GM18873 (cell line): ENCODE measurements around the gene ARHGAP26.

Source experiments
- ATAC-seq: cut with Tn5 transposase; IDR thresholded peaks from one replicate; pipeline ENCODE4 v1.9.1; 2021; ENCODE audit warnings: mild to moderate bottlenecking, moderate library complexity, moderate number of reproducible peaks; ENCODE audit not compliant: unreplicated experiment, low FRiP score

ARHGAP26 gene, protein sequence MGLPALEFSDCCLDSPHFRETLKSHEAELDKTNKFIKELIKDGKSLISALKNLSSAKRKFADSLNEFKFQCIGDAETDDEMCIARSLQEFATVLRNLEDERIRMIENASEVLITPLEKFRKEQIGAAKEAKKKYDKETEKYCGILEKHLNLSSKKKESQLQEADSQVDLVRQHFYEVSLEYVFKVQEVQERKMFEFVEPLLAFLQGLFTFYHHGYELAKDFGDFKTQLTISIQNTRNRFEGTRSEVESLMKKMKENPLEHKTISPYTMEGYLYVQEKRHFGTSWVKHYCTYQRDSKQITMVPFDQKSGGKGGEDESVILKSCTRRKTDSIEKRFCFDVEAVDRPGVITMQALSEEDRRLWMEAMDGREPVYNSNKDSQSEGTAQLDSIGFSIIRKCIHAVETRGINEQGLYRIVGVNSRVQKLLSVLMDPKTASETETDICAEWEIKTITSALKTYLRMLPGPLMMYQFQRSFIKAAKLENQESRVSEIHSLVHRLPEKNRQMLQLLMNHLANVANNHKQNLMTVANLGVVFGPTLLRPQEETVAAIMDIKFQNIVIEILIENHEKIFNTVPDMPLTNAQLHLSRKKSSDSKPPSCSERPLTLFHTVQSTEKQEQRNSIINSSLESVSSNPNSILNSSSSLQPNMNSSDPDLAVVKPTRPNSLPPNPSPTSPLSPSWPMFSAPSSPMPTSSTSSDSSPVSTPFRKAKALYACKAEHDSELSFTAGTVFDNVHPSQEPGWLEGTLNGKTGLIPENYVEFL

DNA sequence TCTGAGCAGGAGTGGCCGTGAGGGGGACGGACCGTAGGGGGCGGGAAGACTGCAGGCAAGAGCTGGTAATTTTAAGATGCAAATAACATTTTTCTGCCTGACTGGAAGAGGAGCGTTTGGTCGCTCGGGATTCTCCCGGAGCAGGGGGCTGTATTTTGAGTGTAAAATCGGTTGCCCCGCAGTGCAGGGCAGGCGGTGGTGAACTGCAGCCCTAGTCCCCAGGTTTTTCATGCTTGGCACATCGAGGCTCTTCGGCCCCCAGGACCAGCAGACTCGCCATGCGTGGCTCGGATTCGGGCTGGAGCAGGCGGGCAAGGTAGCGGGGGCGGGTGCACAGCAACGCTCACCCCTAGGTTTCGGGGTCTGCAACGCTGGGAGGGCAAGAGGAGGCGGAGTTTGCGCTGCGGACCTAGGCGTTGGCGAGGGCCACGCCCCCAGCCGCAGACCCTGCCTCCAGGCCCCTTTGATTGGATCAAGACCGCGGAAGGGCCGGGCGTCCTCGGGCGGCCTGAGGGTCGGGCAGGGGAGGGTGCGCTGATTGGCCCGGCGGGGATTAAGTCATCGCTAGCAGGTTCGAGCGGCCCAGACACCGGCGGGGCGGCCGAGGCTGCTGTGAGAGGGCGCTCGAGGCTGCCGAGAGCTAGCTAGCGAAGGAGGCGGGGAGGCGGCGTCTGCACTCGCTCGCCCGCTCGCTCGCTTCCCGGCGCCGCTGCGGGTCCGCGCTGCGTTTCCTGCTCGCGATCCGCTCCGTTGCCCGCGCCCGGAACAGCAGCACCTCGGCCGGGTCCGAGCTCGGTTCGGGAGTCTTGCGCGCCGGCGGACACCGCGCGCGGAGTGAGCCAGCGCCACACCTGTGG is at the start of gene ARHGAP26:
Gene ARHGAP26 (plus strand): TSS at position 585 of the 857 bp plus-strand sequence. CDS start 385 bp downstream, outside the sequence.
- peak; percentile 96 for ATAC-seq

DNA sequence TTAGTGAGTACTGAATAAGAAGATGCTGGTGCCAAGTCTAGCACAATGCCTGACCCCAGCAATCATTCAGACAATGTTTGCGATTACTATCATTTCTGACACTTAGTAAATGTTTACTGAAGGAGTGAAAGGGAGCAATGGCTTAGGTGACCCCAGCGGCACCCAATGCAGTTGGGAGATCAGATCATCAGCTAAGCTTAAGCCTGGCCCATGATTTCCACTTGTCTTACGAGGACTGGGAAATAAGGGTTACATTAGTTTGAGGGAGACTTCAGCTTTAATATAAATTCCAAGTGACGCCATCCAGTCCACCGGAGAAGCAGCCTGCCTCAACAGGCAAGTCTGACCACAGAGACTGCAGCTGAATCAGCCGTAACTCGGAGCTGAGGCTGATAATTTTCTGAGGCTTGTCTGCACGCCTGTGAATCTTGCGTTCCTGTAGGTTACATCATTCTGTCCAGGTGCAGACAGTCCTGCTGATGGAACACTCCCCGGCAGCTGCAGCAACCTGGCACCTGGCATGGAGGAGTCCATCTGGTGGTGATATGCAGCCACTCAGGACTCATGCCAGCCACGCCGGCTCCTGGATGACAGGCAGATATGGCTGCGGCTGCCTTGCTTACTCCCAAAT is 49.4 kb upstream of the ARHGAP26 start:
- ATAC-seq, result no peak

DNA sequence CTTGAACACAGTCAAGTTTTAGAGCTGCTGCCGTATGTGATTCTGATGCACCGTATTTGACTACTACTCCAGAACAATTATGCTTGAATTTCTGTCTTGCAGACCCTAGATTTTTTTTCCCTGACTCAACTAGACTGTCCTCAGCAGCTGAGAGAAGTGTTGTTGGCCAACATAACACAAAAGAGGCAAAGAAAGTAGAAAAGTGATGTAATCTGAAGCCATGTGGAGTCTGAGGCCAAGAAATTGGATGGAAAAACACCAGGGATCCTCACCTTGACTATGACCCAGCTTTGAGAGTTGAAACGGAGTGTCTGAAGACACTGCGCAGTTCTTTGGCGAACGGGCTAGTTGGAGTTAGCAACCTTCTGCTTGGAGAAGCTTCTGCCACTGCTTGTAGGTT is 48.0 kb upstream of the ARHGAP26 start:
- no peak for ATAC-seq

DNA sequence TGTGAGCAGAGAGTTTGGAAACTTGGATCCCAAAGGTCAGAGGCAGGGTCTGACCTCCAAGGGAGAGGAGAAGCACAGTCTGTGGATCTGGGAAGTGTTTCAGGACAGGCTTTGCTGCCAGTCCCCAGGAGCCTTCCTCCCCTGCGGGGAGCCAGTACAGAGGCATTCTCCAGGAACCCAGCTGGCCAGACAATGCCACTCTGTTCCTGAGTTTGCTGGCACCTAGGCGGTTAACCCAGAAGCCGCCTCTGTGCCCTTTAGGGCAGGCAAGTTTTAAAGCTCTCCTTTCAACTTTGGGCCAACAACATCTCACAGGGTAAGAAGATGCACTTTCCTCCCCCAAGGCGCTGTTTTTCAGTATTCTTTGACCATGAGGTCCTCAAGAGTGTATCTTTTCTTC is 47.3 kb upstream of the ARHGAP26 start:
- no peak for ATAC-seq

DNA sequence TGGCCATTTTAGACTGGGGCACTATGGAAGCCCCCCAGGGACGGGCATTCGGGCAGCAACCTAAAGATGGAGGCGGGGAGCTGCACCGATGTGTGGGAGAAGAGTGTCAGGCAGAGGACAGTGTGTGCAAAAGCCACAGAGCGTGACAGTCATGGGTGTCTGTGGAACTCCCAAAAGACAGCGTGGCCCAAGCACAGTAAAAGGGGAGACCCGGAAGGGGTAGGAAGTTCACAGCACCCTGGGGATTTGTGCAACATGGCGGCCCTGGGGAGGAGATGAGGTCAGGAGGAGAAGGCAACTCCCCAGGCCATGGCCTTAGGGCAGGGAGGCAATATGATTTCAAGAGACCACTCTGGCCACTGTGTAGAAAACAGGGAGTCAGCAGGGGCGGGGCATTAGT is 45.4 kb upstream of the ARHGAP26 start:
- ATAC-seq, result no peak

DNA sequence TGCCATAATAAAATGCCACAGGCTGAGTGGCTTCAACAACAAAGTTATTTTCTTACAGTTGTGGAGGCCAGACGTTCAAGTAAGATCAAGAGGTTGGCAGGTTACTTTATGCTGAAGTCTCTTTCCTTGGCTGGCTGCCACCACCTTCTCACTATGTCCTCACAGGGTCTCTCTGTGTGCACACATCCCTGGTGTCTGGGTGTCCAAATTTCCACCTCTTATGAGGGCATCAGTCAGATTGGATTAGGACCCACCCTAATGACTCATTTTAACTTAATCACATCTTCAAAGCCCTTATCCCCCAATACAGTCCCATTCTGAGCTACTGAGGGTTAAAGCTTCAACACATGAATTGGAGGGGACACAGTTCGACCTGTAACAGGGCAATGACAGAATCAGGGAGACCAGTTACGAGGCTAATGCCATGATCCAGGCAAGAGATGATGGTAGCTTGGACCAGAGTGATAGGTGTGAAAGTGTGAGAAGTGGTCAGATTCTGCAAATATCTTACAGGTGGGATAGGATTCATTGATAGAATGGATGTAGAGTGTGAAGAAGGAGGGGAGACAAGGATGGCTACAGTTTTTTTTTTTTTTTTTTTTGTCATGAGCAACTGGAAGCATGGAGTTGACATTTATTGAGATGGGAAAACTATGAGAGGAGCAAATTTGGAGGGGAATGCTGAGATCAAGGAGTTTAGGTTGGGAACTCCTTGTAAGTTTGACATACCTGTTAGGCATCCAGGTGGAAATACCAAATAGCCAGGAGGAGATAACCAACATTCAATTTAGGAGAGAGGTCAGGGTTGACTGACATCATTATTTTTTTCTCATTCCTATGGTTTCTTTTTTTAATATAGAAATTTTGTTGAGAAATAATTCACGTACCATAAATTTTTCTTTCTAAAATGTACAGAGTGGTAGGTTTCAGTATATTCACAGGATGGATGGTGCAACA is 44.7 kb upstream of the ARHGAP26 start:
- no peak for ATAC-seq

DNA sequence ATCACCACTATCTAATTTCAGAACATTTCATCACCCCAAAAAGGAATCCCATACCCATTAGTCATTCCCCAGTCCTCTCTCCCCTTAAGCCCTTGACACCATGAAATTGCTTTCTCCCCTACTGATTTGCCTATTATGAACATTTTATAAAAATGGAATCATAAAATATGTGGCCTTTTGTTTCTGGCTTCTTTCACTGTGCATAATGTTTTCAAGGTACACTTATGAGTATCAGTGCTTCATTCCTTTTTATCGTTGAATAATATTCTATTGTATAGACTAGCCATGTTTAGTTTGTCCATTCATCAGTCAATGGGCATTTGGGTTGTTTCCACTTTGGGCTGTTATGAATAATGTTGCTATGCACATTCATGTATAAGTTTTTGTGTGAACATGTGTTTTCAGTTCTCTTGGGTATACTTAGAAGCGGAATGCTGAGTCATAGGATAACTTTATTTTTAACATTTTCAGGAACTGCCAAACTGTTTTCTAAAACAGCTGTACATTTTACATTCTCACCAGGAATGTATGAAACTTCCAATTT is 43.9 kb upstream of the ARHGAP26 start:
- ATAC-seq, result no peak

DNA sequence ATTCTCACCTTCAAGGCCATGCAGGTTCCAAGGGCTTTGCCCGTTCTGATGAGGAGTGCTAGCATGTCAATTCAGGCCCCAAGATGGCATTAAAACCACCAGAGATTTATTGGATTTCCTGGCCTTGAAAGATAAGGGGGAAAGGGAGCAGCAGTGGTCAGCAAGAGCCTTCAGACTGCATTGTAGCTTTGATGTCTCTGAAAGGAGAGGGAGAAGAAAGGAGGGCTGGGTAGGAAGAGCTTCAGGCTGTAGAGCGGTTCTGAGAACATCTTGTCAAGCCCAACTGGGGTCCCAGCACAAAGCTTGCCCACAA is 42.5 kb upstream of the ARHGAP26 start:
- ATAC-seq, result no peak

DNA sequence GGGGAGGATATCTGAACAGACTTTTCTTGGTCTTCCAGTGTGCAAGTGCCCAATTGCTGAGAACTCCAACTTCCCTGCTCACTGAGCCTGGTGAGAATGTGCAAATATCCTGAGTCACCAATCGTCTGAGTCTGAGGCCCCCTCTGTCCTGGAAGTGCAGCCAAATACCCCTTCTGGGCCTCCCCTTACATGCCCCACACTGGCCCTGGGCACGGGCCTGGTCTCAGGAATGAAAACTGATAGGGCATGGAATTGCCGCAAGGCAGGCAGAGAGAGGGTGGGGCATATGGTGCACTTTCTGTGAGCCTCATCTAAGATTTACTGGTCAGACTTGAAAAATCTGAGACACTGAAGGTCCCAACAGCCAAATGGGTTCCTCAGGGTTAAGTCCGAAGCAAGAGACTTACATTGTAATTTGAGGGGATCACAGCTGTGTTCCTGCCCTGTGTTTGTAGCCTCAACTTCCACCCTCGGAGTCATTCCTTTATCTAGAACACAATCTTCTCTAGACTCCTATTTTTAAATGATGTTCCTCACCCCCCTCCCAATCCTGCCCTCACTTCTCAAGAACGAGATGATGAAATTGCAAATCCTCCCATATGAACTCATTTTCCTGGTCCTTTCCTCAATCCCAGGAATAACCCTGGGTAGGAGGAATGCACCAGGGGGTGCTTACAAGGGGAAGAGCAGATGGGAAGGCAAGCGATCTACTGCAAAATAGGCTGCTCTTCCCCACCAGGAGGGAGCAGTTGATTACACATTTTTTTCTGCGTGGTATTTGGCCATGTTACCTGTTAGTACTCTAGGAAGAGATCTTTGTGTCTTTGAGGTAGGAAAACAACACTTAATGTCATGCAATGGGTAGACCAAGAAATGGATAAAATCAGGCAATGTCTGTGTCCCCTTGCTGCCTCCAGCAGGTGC is 34.6 kb upstream of the ARHGAP26 start:
- no peak for ATAC-seq

DNA sequence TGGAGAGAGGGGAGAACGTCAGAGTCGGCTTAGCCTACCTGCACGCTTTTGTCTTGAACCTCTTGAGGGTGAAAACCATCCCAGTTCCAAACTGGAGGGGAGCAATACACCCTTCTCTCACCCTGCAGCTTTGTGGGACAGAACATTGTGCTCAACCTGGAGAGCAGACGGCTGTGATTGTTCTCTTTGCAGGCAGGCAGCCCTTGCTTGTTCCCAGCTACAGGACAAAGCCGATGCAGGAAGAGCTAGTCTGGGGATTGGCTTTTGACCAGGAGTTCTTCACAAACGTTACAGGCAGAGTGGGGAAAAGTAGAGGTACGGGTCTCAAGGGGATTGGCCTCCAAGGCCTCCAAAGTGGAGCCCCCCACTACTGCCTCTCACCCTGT is 33.9 kb upstream of the ARHGAP26 start:
- ATAC-seq, result no peak

DNA sequence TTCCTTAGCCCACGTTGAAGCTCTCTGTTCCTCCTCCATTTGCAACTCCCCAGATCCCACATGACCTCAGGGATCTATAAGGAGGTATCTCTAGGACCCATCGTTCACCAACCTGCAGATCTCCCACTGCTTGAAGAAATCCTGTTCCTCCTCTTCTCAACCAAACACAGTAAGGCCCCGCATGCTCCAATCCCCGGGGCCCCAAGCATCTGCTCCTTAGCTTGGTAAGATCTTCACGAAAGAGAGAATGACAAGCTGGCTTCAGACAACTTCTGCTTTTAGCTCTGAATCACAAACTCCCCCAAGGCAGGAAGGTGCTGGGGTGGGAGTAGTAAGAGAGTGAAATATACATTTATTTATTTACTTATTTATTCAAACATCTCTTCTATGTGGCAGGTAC is 33.0 kb upstream of the ARHGAP26 start:
- no peak for ATAC-seq

DNA sequence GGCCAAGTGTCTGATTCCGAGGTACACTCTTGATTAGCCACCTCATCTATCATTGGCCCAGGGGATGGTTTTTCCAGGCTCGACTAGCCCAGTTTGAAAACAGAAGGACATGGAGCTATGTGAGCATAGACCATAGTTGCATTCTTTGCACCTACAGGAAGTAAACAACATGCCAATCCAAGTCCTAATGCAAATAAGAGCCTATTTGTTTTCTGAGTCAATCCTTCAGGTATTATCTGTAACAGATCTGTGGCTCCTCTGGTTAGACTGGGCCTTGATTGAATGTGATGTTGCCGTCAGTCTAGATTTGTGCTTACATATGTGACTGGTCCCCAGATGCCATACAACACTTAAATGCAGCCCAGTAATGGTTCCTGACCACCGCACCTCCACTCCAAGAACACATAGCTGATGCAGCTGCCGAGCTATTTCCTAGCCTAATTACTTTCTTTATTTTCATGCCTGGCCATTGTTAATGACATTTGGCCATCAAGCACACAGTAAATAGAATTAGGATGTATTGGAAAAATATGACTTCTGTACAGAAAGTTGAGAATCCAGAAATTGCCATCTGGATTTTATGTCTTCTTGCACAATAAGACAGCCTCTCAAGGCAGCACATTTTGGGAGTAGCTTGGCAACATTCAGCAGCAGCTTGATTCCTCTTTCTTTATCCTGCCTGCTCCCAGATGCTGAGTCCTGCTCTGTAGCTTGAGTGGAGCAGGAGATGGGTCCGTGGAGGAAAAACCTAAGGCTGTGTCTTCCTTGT is 29.5 kb upstream of the ARHGAP26 start:
- ATAC-seq, result no peak

DNA sequence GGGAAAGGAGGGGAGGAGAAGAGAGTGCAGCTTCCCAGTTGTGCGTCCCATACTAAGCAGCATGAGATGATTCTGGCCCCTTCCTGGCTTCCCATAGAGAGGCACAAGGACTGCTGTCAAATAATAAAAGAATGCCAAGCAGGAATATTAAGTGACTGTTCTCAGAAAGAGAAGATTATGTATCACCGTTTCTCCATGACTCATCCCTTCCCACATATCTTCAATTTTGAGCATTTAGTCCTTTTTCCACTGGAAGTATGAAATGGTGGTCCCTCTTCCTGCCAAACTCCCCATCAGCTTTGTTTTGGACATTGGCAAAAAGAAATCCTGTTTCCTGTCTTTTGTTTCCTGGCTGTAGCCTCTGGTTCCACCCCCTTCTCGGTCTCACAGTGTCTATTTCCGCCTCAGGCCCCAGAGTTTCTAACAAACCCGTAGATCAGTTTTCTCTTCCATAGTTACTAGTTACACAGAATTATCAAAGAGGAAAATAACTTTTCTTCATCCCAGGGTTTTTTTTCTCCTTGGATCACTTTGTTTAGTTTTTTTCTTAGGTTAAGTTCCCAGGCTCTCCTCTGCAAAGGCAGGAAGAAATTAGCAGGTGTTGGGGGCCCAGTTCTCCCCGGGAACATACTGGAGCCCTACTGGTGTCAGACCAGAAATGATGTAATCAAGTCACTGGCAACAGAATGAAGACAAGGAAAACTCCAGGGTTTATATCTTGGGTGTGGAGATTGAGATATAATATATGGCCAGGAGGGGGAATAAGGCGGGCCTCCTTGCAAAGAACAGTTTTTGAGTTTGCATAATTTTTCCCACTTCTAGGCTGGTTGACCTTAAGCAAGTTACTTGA is 26.4 kb upstream of the ARHGAP26 start:
- ATAC-seq, result no peak

DNA sequence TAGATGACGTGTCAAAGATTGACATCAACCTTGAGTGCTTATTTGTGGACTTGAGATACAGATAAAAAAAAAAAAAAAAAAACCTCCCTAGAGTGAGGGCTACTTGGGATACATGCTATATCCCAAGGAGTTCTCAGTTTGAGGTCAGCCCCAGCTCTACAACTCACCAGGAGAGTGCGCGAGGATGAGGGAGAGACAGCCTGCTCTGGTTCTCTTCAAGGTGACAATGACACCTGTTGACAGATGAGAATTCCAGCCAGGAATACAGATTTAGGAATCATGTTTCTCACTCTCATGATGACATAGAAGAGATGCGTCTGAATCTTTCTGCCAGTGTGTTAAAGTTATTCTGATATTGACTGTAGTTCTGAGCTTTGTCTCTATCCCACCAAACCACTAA is 24.9 kb upstream of the ARHGAP26 start:
- no peak for ATAC-seq

DNA sequence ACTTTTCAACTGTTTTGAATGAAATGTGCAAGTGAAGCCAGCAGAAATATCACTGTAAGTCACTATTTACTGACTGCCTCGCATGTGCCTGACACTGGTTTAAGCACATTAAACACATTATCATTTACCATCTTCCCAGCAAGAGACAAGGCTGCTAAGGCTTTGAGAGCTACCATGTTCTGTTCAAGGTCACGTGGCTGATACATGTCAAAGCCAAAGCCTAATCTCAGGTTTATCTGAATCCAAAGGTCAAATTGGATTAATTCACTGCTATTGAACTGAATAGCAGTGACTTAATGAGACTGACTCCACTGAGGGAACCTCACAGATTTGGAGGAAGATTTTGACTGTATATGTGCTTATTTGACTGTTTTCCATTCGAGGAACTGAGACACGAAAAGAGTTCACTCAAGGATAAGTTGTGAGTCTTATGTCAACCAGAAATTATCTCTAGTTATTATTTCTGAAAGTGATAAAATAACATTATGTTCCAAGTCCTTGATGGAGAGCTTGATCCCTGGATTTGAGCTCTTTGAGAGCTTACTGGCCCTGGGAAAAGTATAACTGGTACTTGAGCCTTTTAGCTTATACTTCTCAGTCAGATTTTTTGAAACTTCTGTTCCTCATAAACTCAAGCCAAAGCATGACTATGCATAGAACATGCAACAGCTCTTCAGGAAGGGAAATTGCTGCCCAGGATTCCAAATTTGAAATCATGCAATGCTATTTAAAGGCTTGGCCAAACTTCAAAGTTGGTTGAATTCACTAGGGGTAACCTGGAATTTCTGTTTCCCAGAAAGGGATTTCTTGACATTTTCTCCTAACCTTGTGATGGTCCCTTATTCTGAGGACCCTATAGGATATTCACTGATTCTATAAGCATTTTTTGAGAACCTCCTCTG is 23.4 kb upstream of the ARHGAP26 start:
- no peak for ATAC-seq

DNA sequence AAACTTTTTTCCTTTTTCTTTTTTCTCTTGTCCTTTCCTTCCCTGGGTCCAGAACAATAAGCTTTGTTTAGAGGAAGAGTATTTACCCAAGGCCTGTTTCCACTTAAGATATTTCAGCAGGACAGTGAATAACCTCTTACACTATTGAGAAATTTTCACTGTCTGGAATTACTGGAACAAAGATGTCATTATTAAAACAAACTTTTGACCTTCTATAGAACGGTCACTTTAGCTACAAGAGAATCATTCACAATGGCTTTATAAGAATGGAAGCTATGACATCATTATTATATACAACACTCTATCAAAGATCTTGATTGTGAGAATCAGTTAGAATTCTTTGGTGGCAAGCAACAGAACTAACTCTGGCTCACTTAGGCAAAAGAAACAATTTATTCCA is 22.0 kb upstream of the ARHGAP26 start:
- no peak for ATAC-seq
